ENCODE data around the gene NUDT16L1. TPM values are rescaled to one million over a fixed set of nuclear protein-coding genes. Genes with fewer than 3 reads are reported as not detected.

The NUDT16L1 gene
- polyA plus RNA-seq, 1 of the 3 experiments (the other 2 are of a cell fraction) = 45.8 TPM

GRCh38 chr16:4729876-4730275 is 36.5 kb downstream of the NUDT16L1 start:
- no peaks in the 10 kb centered on the region for H3K9me2 ChIP-seq
- no peaks in the 10 kb centered on the region for H3K27me3 ChIP-seq (ENCODE audit: insufficient read depth)
- no peak overlapping the region for H3K27ac ChIP-seq (ENCODE audit: low read depth in 2 of 2, low read length in 1 of 2)
- H3K4me3 ChIP-seq (ENCODE audit: low read depth in 2 of 2, low read length in 1 of 2) = no peak overlapping the region
- no peak for TF ChIP-seq TAF1 (IDR thresholded peaks at IDR 0.05; ENCODE audit: borderline replicate concordance, low read depth, low read length)
- no peak for TF ChIP-seq NRF1 (IDR thresholded peaks at IDR 0.05; ENCODE audit: low read depth, low read length)
- TF ChIP-seq, protein P1, sequence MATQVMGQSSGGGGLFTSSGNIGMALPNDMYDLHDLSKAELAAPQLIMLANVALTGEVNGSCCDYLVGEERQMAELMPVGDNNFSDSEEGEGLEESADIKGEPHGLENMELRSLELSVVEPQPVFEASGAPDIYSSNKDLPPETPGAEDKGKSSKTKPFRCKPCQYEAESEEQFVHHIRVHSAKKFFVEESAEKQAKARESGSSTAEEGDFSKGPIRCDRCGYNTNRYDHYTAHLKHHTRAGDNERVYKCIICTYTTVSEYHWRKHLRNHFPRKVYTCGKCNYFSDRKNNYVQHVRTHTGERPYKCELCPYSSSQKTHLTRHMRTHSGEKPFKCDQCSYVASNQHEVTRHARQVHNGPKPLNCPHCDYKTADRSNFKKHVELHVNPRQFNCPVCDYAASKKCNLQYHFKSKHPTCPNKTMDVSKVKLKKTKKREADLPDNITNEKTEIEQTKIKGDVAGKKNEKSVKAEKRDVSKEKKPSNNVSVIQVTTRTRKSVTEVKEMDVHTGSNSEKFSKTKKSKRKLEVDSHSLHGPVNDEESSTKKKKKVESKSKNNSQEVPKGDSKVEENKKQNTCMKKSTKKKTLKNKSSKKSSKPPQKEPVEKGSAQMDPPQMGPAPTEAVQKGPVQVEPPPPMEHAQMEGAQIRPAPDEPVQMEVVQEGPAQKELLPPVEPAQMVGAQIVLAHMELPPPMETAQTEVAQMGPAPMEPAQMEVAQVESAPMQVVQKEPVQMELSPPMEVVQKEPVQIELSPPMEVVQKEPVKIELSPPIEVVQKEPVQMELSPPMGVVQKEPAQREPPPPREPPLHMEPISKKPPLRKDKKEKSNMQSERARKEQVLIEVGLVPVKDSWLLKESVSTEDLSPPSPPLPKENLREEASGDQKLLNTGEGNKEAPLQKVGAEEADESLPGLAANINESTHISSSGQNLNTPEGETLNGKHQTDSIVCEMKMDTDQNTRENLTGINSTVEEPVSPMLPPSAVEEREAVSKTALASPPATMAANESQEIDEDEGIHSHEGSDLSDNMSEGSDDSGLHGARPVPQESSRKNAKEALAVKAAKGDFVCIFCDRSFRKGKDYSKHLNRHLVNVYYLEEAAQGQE (IDR thresholded peaks at IDR 0.05; ENCODE audit: low read depth, low read length) = no peak
- no peak for TF ChIP-seq RAD21 (IDR thresholded peaks at IDR 0.05; ENCODE audit: low read length)
- no peak for TF ChIP-seq ZBTB33 (IDR thresholded peaks at IDR 0.05; ENCODE audit: borderline replicate concordance, low read depth)
- TF ChIP-seq IRF3 (IDR thresholded peaks at IDR 0.05; ENCODE audit: low read depth, low read length) = no peak
- TF ChIP-seq PBX3 (IDR thresholded peaks at IDR 0.05) = no peak
- no peak for TF ChIP-seq SIN3A (IDR thresholded peaks at IDR 0.05; ENCODE audit: borderline replicate concordance, low read depth, low read length)
- no peak for TF ChIP-seq RFX5 (IDR thresholded peaks at IDR 0.05; ENCODE audit: low read length)
- TF ChIP-seq YY1 (IDR thresholded peaks at IDR 0.05; ENCODE audit: low read depth) = no peak
- TF ChIP-seq RXRA (IDR thresholded peaks at IDR 0.05; ENCODE audit: borderline replicate concordance, low read depth) = no peak
- no peak for TF ChIP-seq POLR2AphosphoS5 (IDR thresholded peaks at IDR 0.05; ENCODE audit: low read depth, low read length)
- TF ChIP-seq EZH2phosphoT487 (IDR thresholded peaks at IDR 0.05; ENCODE audit: borderline replicate concordance, low read depth) = no peak
- no peak for TF ChIP-seq EP300 (IDR thresholded peaks at IDR 0.05; ENCODE audit: borderline replicate concordance in 1 of 2, low read depth in 1 of 2, low read length in 1 of 2)
- TF ChIP-seq NFIC (IDR thresholded peaks at IDR 0.05; ENCODE audit: borderline replicate concordance) = no peak
- TF ChIP-seq CTCF (IDR thresholded peaks at IDR 0.05) = no peak
- TF ChIP-seq CHD2 (IDR thresholded peaks at IDR 0.05; ENCODE audit: low read length, partially characterized antibody) = no peak
- no peak for TF ChIP-seq FOSL2 (IDR thresholded peaks at IDR 0.05; ENCODE audit: borderline replicate concordance, low read depth)
- TF ChIP-seq MEF2A (IDR thresholded peaks at IDR 0.05; ENCODE audit: borderline replicate concordance, low read depth) = no peak
- no peak for TF ChIP-seq ELF1 (IDR thresholded peaks at IDR 0.05)
- no peaks in the 10 kb centered on the region for H3F3A ChIP-seq (replicated peaks; ENCODE audit: insufficient read depth)
- H3K79me2 ChIP-seq (ENCODE audit: insufficient read depth) = peaks cover 57% of the 10 kb centered on the region
- CTCF ChIA-PET = interaction anchor here (1.9 kb wide), 1 partner anchor 226 kb away, joined by 6 read pairs; no protein-coding TSS in a partner anchor
- H3K9me3 ChIP-seq = no peaks in the 10 kb centered on the region
- no peak overlapping the region for H3K4me2 ChIP-seq
- H3K9ac ChIP-seq = no peak overlapping the region
- peaks cover 15 to 47% of the 10 kb centered on the region in 2 experiments for H3K36me3 ChIP-seq (replicated peaks in 1 of 2; ENCODE audit: control insufficient read depth in 1 of 2, insufficient read depth in 2 of 2, low read length in 1 of 2)
- peaks cover 0 to 3% of the 10 kb centered on the region in 2 experiments; a peak in 1 of 4 replicates for H3K4me1 ChIP-seq (ENCODE audit: control insufficient read depth in 1 of 2, insufficient read depth in 2 of 2, low read depth in 1 of 2, low read length in 1 of 2)
- DNase-seq = no peak
- H2AFZ ChIP-seq (ENCODE audit: low read depth) = no peak overlapping the region
- 96% methylated on average over 14 of the region's 15 CpGs for WGBS (ENCODE audit: low lambda C conversion rate)
- H4K20me1 ChIP-seq (ENCODE audit: insufficient read depth) = no peaks in the 10 kb centered on the region
- POLR2A ChIA-PET = no interaction called here
